T-helper 2 cell (primary cell): ENCODE results near the gene IL36A.

ENCODE experiments used
- DNase-seq, 5 experiments: peaks; one replicate each; pipeline versions ENCODE4 v3.0.0 to v3.0.0-alpha.2; 2012 to 2022

IL36A gene

GRCh38 chr2:113052396-113052917 is 47.2 kb downstream of the IL36A start, which contains the start of gene IL36B:
Gene IL36B, minus strand, starts transcription at chr2:113052867.
- DNase-seq, result no peak

- DNase-seq, result no peak
Observed at GRCh38 chr2:113053666-113054065, 48.4 kb downstream of the IL36A start.

- no peak for DNase-seq
Observed at GRCh38 chr2:113054066-113054465, 48.8 kb downstream of the IL36A start.

- DNase-seq, result no peak
Observed at GRCh38 chr2:113056521-113056920, 51.3 kb downstream of the IL36A start.

- no peak for DNase-seq
Observed at GRCh38 chr2:113057117-113057516, 51.9 kb downstream of the IL36A start.
